GM10847 (cell line): ENCODE data around the gene CEP128.

Experiments used
- POLR2A ChIP-seq: IDR thresholded peaks from 2 replicates; pipeline ENCODE4 v1.6.1; 2011; ENCODE audit not compliant: insufficient read length; ENCODE audit errors: extremely low read depth

Gene CEP128

DNA sequence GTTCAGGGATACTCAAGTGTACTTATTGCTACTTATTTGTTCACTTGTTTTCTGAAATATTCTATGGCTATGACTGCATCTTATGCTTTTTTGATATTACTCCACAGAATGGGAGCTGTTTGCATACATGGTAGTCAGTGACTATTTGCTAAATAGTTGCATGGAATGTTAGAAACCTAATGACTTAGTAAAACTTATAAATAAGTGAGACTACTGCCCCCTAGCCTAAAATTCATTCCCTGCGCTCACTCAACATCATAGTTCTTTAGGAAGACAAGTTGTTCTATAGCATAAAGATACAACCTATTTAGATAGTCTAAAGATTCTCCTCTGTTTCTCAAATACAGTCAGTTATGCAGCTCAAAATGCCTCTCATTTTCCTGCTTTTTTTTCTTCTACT, 305.5 kb downstream of the CEP128 start:
- no peak for TF ChIP-seq POLR2A

DNA sequence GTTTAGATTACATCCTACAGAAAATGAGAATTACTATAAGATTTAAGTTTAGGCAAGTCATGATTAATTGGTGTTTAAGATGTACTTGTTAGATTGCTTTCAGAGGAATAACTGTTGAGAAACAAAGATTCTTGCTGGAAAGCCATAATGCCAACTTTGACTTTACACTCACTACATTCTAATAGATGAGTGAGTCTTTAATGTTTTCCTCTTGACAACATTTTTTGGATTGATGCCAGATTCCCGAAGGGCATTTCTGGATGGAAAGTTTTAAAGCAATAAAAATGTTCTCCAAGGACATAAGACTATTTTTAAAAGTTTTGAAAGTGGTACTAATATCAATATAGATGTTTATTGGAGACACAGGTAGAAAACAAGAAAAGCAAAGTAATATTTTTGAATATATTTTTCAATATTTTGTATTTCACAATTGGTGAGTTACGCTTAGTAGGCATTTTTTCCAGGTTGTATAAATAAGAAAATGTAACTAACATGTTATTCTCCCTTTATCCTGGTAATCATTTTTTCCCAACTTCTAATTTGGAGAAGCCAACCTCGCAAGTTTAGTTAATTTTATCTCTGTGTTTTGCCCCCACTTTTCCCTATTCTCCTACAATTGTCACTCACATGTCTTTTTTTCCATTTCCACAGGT, 307.3 kb downstream of the CEP128 start:
- TF ChIP-seq POLR2A = no peak

DNA sequence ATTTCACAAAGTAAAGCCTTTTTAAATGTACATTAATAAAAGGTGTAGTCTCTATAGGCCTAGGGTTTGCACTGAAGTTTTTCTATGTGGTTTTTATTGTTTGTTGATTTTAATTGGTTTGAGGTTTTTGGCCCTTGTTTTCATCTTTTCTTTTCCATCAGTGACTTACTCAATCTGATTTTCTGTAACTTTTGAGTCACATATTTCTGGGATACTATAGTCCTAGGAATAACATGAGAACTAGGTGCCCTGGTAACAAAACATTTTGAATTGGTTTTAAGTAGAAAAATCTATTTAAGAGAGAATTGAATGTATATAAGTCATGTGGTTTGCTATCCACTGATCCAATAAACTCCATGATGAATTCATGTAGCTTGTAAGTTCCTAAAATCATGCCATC, 311.9 kb downstream of the CEP128 start:
- no peak for TF ChIP-seq POLR2A

DNA sequence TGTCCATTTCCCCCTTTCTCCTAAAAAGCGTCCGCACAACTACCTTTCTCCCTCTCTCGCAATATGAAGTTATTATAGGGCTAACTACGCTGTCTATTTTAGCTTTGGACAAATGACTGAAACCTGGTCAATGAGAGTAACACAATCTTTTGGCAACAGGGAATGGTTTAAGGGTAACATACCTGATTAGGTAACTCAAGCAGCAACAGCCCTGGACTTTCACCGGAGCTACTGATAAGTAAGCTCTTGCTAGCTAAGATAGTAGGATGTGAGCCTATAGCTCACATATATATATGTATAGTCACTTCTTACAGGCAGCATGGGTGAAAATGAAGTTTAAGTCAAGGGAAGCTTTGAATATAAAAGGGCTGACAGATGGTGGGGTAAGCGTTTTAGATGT, 313.0 kb downstream of the CEP128 start:
- no peak for TF ChIP-seq POLR2A

GRCh38 chr14:80627745-80628144, 313.8 kb downstream of the CEP128 start:
- no peak for TF ChIP-seq POLR2A

- no peak for TF ChIP-seq POLR2A
Observed at GRCh38 chr14:80624581-80624980, 317.0 kb downstream of the CEP128 start.

GRCh38 chr14:80621701-80622100, 319.8 kb downstream of the CEP128 start:
- no peak for TF ChIP-seq POLR2A

DNA sequence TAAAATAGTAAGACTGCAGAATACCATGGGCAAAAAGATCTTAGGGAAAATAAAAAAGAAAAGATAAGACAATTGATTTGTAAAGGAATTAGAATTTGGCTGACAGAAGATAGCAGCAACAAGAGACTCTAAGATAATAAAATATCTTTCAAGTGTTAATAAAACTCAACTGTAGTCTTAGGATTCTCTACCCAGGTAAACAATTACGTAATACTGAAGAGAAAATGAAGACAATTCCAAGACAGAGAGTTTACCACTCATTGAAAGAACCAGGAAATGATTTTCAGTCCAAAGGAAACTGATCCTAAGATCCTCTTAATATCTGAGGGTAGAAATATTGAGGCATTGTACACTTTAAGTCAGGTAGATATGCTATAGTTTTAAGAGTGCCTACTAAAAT, 321.1 kb downstream of the CEP128 start:
- TF ChIP-seq POLR2A = no peak

DNA sequence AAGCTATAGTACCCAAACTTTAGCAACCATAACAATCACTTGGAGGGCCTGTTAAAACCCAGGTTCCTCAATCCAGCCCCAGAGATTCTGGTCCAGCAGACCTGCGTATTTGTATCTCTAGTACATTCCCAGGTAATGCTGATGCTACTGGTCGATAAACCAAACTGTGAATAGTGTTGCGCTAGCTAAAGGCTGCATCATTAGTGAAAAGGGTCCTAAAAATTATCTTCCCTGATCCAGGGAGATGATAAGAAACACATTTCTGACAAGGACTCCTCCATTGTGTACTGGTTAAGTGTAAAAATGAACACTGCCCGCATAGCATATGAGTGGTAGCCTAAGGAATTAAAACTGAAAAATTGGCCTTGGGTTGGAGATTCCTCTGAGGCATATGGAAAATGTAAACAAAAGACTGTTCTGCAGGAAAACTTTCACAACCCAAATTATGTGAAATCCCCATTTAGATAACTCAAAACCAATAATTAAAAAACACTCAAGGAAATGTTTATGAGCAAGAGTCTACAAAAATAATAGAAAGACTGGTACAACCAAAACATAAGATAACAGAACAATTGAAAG, 322.7 kb downstream of the CEP128 start:
- no peak for TF ChIP-seq POLR2A

- TF ChIP-seq POLR2A = no peak
Observed at GRCh38 chr14:80615831-80616230, 325.7 kb downstream of the CEP128 start.

DNA sequence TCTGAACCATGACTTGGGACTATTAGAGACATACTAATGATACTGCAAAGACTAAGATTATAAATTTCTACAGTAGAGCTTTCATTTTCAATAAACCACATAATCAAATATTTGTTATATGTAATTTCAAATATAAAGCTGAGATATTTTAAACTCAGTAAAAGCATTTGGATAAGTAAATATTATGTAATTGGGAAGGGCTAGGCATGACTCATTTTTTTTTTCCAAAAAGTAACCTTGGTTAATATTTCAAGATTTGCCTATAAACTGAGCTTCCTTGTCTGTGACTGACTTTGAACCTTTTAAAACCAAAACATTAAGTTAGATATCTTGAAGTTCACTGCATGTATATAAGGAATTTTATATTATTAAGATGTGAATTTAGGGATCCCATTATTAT, 332.5 kb downstream of the CEP128 start:
- TF ChIP-seq POLR2A = no peak

DNA sequence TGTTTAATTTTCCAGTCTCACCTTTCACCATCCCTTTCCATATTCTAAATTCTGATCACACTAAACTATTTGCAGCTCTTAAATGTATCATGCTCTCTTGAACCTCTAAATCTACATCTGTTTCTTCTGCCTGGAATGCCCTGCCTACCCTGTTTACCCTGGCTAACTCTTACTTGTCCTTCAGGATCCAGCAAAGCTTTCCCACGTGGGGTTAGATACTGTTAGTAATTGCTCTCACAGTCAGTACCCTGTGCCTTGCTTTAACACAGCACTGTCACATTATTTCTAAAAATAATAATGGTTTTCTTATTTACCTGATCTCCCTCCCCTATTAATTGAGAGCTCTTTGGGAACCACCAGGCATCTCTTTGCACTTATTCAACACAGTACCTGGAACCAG, 333.0 kb downstream of the CEP128 start:
- TF ChIP-seq POLR2A = no peak

GRCh38 chr14:80607430-80608190, 333.9 kb downstream of the CEP128 start:
- TF ChIP-seq POLR2A = no peak

GRCh38 chr14:80606347-80606772, 335.2 kb downstream of the CEP128 start:
- TF ChIP-seq POLR2A = no peak

- no peak for TF ChIP-seq POLR2A
Observed at GRCh38 chr14:80605536-80605935, 336.0 kb downstream of the CEP128 start.

GRCh38 chr14:80602946-80603345, 338.6 kb downstream of the CEP128 start:
- no peak for TF ChIP-seq POLR2A
